ENCODE data around the gene ALPL. TPM values are rescaled to one million over a fixed set of nuclear protein-coding genes. Genes with fewer than 3 reads are reported as not detected.

Gene ALPL
- total RNA-seq, 1 experiment from 2014 or later: 84.8 TPM

DNA sequence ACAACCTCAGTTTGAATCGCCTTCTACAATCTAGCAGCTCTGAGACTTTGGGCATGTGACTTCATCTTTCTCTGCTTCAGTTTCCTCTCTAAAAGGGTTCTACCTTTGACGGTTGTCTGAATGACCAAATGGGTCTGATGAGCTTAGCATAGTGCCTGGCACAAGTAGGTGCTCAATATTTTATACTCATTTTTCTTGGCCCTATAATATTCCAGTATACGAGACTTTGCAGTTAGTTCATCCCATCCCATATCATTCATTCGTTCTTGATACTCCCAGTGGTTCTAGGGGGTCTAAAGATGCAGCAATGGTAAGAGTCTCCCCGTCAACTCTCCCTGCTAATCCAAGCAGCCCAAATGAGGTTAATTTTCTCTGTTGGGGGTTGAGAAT lies 67.6 kb downstream of the ALPL start:
- peaks cover 2% of the 10 kb centered on the region for H3K23me2 ChIP-seq (ENCODE audit: insufficient read length, low read depth, low read length, poor library complexity, severe bottlenecking)
- H2BK120ac ChIP-seq (ENCODE audit: low read depth, low read length, poor library complexity, severe bottlenecking): no peak overlapping the region
- H3K9ac ChIP-seq (ENCODE audit: extremely low read depth, insufficient read length, low read length): no peak overlapping the region
- no peak for DNase-seq
- H3K14ac ChIP-seq (ENCODE audit: insufficient read depth, low read length): no peak overlapping the region
- no peak overlapping the region for H2BK15ac ChIP-seq (ENCODE audit: low read depth, low read length)
- no peak overlapping the region for H3K4me2 ChIP-seq (ENCODE audit: insufficient read depth, insufficient read length, low read length)
- H3K18ac ChIP-seq (ENCODE audit: insufficient read length, low read depth, low read length): no peak overlapping the region
- no peak overlapping the region for H4K5ac ChIP-seq (ENCODE audit: insufficient read length, low read depth, low read length)
- TF ChIP-seq, protein P1, sequence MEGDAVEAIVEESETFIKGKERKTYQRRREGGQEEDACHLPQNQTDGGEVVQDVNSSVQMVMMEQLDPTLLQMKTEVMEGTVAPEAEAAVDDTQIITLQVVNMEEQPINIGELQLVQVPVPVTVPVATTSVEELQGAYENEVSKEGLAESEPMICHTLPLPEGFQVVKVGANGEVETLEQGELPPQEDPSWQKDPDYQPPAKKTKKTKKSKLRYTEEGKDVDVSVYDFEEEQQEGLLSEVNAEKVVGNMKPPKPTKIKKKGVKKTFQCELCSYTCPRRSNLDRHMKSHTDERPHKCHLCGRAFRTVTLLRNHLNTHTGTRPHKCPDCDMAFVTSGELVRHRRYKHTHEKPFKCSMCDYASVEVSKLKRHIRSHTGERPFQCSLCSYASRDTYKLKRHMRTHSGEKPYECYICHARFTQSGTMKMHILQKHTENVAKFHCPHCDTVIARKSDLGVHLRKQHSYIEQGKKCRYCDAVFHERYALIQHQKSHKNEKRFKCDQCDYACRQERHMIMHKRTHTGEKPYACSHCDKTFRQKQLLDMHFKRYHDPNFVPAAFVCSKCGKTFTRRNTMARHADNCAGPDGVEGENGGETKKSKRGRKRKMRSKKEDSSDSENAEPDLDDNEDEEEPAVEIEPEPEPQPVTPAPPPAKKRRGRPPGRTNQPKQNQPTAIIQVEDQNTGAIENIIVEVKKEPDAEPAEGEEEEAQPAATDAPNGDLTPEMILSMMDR (conservative IDR thresholded peaks at IDR 0.05): no peak
- no peaks in the 10 kb centered on the region for H3K27me3 ChIP-seq (ENCODE audit: insufficient read depth, low read length)
- H3K4me1 ChIP-seq (ENCODE audit: insufficient read depth, low read length): peaks cover 2% of the 10 kb centered on the region; the same call in 1 of the 2 replicates
- no peak overlapping the region for H3K23ac ChIP-seq (ENCODE audit: insufficient read length, low read depth, low read length)
- no peaks in the 10 kb centered on the region for H3K79me1 ChIP-seq (ENCODE audit: insufficient read depth, low read depth, low read length, poor library complexity, severe bottlenecking)
- H2AK5ac ChIP-seq (ENCODE audit: insufficient read length, low read length): no peak overlapping the region
- Mint-ChIP-seq H3K27me3 (ENCODE audit: low read depth) (peaks cover 4% of the 10 kb centered on the region), H3K4me1 (peaks cover 16 to 24% of the 10 kb centered on the region in 2 experiments), H3K36me3 (ENCODE audit: insufficient read depth in 1 of 3, low read depth in 3 of 3) (peaks cover 0 to 7% (median 5%) of the 10 kb centered on the region in 3 experiments; a peak in 2 of 7 replicates), H3K27ac (no peak overlapping the region), H3K4me3 (no peak overlapping the region), H3K9me3 (no peaks in the 10 kb centered on the region)
- no peak overlapping the region for H3K27ac ChIP-seq (ENCODE audit: insufficient read length, low read depth, low read length)
- no peak overlapping the region for H4K8ac ChIP-seq (replicated peaks; ENCODE audit: insufficient read length, low read depth, low read length)
- H3K79me2 ChIP-seq (ENCODE audit: insufficient read depth, low read length): no peaks in the 10 kb centered on the region
- no peak overlapping the region for H3K56ac ChIP-seq (ENCODE audit: insufficient read length, low read depth, low read length)
- H3K4ac ChIP-seq (ENCODE audit: low read depth, low read length): no peak overlapping the region
- no CpG with 5 or more reads among the region's 5 CpGs for WGBS (ENCODE audit: extremely low coverage, insufficient read length, low lambda C conversion rate)
- H3T11ph ChIP-seq (ENCODE audit: low read length): no peak overlapping the region
- no peak overlapping the region for H4K91ac ChIP-seq (ENCODE audit: insufficient read length, low read depth, low read length)
- H2BK5ac ChIP-seq (ENCODE audit: insufficient read length, low read length): no peak overlapping the region
- H3K9me3 ChIP-seq (ENCODE audit: control insufficient read depth, low read depth, low read length): no peaks in the 10 kb centered on the region
- H4K20me1 ChIP-seq (ENCODE audit: control insufficient read depth, insufficient read depth, insufficient read length): no peaks in the 10 kb centered on the region
- no peak overlapping the region for H2BK12ac ChIP-seq (ENCODE audit: insufficient read length, low read depth, low read length)
- no peak overlapping the region for H2BK20ac ChIP-seq (ENCODE audit: low read depth, low read length, poor library complexity, severe bottlenecking)
- H2AFZ ChIP-seq (ENCODE audit: low read length): no peak overlapping the region
